ENCODE measurements around the gene LPIN1.

GRCh38 chr2:11836647-11837219, 90.3 kb downstream of the LPIN1 start:
- TF ChIP-seq CTCF (conservative IDR thresholded peaks at IDR 0.05 in 1 of 2, IDR thresholded peaks at IDR 0.05 in 1 of 2; ENCODE audit: extremely low read depth in 1 of 2, insufficient read depth in 1 of 2, low read depth in 1 of 2, low read length in 2 of 2) (no peak), EZH2 (IDR thresholded peaks at IDR 0.05; ENCODE audit: borderline replicate concordance, low read length) (no peak)

Measured in mammary epithelial cell (primary cell).